ENCODE results near the gene CEACAM21. TPM values are rescaled to one million over a fixed set of nuclear protein-coding genes. Genes with fewer than 3 reads are reported as not detected.
"Not testable (repeated sequence)": the region's sequence is repeated elsewhere in the genome, so short reads cannot be mapped to it uniquely, and the experiment has no call there.

Gene CEACAM21
- total and polyA plus RNA-seq, 4 donors, result 6.5 to 12.2 (median 10.3) TPM

DNA sequence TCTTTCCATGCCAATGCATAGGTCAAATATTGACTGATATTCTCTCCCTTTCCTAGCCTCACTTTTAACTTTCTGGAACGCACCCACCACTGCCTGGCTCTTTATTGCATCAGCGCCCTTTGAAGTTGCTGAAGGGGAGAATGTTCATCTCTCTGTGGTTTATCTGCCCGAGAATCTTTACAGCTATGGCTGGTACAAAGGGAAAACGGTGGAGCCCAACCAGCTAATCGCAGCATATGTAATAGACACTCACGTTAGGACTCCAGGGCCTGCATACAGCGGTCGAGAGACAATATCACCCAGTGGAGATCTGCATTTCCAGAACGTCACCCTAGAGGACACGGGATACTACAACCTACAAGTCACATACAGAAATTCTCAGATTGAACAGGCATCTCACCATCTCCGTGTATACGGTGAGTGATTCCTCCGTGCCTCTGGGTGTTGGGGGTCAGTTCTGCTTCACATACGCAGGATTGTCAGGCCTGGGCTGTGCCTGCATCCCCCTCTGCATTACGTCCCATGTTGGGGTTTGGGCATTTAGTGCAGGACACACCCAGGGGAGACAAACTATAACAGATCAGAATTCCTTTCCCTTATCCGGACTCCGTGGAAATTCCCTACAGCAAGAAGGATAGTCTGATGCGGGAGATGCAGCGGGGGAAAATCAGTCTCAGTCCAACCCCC, 1.3 kb downstream of the CEACAM21 start:
- Histone ChIP-seq H3K4me1 (ENCODE audit: control insufficient read depth in 5 of 5, insufficient read depth in 5 of 5, low read length in 5 of 5) (peaks cover 0 to 3% (median 0%) of the 10 kb centered on the region in 5 donors), H3K27ac (ENCODE audit: low read depth in 1 of 2, low read length in 1 of 2) (no peak overlapping the region), H3K9ac (ENCODE audit: insufficient read depth in 1 of 2, low read length in 2 of 2) (no peak overlapping the region), H3K4me3 (no peak overlapping the region), H3K27me3 (ENCODE audit: control insufficient read depth in 3 of 3, insufficient read depth in 3 of 3, low read length in 2 of 3) (no peaks in the 10 kb centered on the region), H3K36me3 (ENCODE audit: control insufficient read depth in 4 of 4, insufficient read depth in 4 of 4, low read length in 4 of 4) (no peaks in the 10 kb centered on the region), H3K9me3 (ENCODE audit: control insufficient read depth in 4 of 4, insufficient read depth in 3 of 4, low read length in 3 of 4) (peaks cover 0 to 4% (median 0%) of the 10 kb centered on the region in 4 donors)
- no peak for ATAC-seq (ENCODE audit: insufficient read depth, low FRiP score)
- DNase-seq, result no peak
- 83 to 85% methylated on average over 19 of the region's 19 CpGs for WGBS, 2 donors
- TF ChIP-seq, protein P1, sequence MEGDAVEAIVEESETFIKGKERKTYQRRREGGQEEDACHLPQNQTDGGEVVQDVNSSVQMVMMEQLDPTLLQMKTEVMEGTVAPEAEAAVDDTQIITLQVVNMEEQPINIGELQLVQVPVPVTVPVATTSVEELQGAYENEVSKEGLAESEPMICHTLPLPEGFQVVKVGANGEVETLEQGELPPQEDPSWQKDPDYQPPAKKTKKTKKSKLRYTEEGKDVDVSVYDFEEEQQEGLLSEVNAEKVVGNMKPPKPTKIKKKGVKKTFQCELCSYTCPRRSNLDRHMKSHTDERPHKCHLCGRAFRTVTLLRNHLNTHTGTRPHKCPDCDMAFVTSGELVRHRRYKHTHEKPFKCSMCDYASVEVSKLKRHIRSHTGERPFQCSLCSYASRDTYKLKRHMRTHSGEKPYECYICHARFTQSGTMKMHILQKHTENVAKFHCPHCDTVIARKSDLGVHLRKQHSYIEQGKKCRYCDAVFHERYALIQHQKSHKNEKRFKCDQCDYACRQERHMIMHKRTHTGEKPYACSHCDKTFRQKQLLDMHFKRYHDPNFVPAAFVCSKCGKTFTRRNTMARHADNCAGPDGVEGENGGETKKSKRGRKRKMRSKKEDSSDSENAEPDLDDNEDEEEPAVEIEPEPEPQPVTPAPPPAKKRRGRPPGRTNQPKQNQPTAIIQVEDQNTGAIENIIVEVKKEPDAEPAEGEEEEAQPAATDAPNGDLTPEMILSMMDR (IDR thresholded peaks at IDR 0.05; ENCODE audit: control extremely low read depth, extremely low read depth), result no peak

DNA sequence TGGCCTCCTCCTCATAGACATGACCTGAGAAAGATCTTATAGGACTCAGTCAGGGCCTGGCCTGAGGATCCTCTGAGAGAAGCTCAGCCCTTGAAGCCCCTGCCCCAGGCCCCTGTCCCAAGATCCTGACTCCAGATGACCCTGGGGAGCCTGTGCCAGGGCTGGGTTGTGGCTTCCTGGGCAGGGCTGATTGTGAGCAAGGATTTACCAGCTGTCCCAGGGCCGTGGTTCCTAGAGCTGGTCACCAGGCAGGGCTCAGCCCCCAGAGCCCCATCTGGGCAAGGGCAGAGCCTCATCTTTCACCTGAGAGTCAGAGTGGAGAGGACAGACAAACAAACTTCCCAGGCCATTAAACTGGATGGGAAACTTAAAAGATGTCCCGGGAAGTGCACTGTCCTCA, 1.9 kb downstream of the CEACAM21 start:
- H3K27ac ChIP-seq (ENCODE audit: low read depth in 1 of 2, low read length in 1 of 2), result no peak overlapping the region
- TF ChIP-seq, protein P1 (IDR thresholded peaks at IDR 0.05; ENCODE audit: control extremely low read depth, extremely low read depth), result no peak
- no peak for DNase-seq
- no peaks in the 10 kb centered on the region for H3K27me3 ChIP-seq (ENCODE audit: control insufficient read depth in 3 of 3, insufficient read depth in 3 of 3, low read length in 2 of 3)
- no peak overlapping the region for H3K4me3 ChIP-seq
- no peaks in the 10 kb centered on the region for H3K36me3 ChIP-seq (ENCODE audit: control insufficient read depth in 4 of 4, insufficient read depth in 4 of 4, low read length in 4 of 4)
- no peak overlapping the region for H3K9ac ChIP-seq (ENCODE audit: insufficient read depth in 1 of 2, low read length in 2 of 2)
- WGBS, 2 donors, result 53 to 68% methylated on average over 2 of the region's 2 CpGs
- H3K4me1 ChIP-seq (ENCODE audit: control insufficient read depth in 5 of 5, insufficient read depth in 5 of 5, low read length in 5 of 5), result peaks cover 0 to 3% (median 0%) of the 10 kb centered on the region in 5 donors
- H3K9me3 ChIP-seq (ENCODE audit: control insufficient read depth in 4 of 4, insufficient read depth in 3 of 4, low read length in 3 of 4), result peaks cover 0 to 8% (median 0%) of the 10 kb centered on the region in 4 donors
- no peak for ATAC-seq (ENCODE audit: insufficient read depth, low FRiP score)

DNA sequence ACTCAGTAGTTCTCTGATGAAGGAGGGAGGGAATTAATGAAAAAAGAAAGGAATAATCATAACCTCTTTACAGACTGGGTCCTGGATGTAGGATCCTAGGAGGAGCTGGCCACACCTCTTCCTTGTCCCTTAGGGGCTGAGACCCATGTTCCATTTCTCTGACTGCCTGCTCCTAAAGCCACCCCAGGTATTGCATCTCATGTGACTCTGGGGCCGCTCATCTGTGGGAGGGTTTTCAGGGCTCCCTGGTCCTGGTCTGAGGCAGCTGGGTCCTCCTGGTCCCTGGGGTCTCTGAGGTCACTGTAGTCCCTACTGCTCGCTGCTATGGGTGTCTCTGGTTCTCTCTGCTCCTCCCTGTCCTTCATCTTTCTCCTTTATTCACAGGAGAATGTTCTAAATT, 2.9 kb downstream of the CEACAM21 start:
- Histone ChIP-seq H3K4me3 (no peak overlapping the region), H3K9ac (ENCODE audit: insufficient read depth in 1 of 2, low read length in 2 of 2) (no peak overlapping the region), H3K4me1 (ENCODE audit: control insufficient read depth in 5 of 5, insufficient read depth in 5 of 5, low read length in 5 of 5) (peaks cover 0 to 3% (median 0%) of the 10 kb centered on the region in 5 donors), H3K9me3 (ENCODE audit: control insufficient read depth in 4 of 4, insufficient read depth in 3 of 4, low read length in 3 of 4) (peaks cover 0 to 10% (median 0%) of the 10 kb centered on the region in 4 donors), H3K36me3 (ENCODE audit: control insufficient read depth in 4 of 4, insufficient read depth in 4 of 4, low read length in 4 of 4) (no peaks in the 10 kb centered on the region), H3K27ac (ENCODE audit: low read depth in 1 of 2, low read length in 1 of 2) (no peak overlapping the region), H3K27me3 (ENCODE audit: control insufficient read depth in 3 of 3, insufficient read depth in 3 of 3, low read length in 2 of 3) (no peaks in the 10 kb centered on the region)
- WGBS, 2 donors, result 84 to 93% methylated on average over 2 of the region's 2 CpGs
- no peak for DNase-seq
- ATAC-seq (ENCODE audit: insufficient read depth, low FRiP score), result no peak
- TF ChIP-seq, protein P1 (IDR thresholded peaks at IDR 0.05; ENCODE audit: control extremely low read depth, extremely low read depth), result no peak

DNA sequence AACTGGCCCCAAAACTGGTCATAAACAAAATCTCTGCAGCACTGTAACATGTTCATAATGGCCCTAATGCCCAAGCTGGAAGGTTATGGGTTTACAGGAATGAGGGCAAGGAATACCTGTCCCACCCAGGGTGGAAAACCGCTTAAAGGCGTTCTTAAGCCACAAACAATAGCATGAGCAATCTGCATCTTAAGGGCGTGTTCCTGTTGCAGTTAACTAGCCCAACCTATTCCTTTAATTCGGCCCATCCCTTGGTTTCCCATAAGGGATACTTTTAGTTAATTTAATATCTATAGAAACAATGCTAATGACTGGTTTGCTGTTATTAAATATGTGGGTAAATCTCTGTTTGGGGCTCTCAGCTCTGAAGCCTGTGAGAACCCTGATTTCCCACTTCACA, 5.1 kb downstream of the CEACAM21 start:
- not testable (repeated sequence) for DNase-seq; ATAC-seq (ENCODE audit: insufficient read depth, low FRiP score); H3K4me3 ChIP-seq; H3K4me1 ChIP-seq (ENCODE audit: control insufficient read depth in 5 of 5, insufficient read depth in 5 of 5, low read length in 5 of 5); H3K27ac ChIP-seq (ENCODE audit: low read depth in 1 of 2, low read length in 1 of 2); H3K9ac ChIP-seq (ENCODE audit: insufficient read depth in 1 of 2, low read length in 2 of 2); H3K36me3 ChIP-seq (ENCODE audit: control insufficient read depth in 4 of 4, insufficient read depth in 4 of 4, low read length in 4 of 4); H3K27me3 ChIP-seq (ENCODE audit: control insufficient read depth in 3 of 3, insufficient read depth in 3 of 3, low read length in 2 of 3)
- H3K9me3 ChIP-seq (ENCODE audit: control insufficient read depth in 4 of 4, insufficient read depth in 3 of 4, low read length in 3 of 4), result peaks cover 0 to 12% (median 0%) of the 10 kb centered on the region in 4 donors
- 80 to 96% methylated on average over 4 of the region's 4 CpGs for WGBS, 2 donors

DNA sequence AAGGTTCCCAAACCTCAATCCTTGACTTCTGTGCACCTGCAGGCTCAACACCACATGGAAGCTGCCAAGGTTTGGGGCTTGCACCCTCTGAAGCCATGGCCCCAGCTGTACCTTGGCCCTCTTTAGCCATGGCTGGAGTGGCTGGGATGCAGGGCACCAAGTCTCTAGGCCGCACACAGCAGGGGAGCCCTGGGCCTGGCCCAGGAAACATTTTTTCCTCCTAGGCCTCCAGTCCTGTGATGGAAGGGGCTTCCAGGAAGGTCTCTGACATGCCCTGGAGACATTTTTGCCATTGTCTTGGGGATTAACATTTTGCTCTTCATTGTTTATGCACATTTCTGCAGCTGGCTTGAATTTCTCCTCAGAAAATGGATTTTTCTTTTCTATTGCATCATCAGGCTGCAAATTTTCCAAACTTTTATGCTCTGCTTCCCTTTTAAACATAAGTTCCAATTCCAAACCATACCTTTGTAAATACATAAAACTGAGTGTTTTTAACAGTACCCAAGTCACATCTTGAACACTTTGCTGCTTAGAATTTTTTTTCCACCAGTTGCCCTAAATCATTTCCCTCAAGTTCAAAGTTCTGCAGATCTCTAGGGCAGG, 6.7 kb downstream of the CEACAM21 start:
- H3K4me1 ChIP-seq (ENCODE audit: control insufficient read depth in 5 of 5, insufficient read depth in 5 of 5, low read length in 5 of 5); H3K27me3 ChIP-seq (ENCODE audit: control insufficient read depth in 3 of 3, insufficient read depth in 3 of 3, low read length in 2 of 3); DNase-seq; H3K4me3 ChIP-seq; H3K27ac ChIP-seq (ENCODE audit: low read depth in 1 of 2, low read length in 1 of 2); H3K9ac ChIP-seq (ENCODE audit: insufficient read depth in 1 of 2, low read length in 2 of 2); H3K36me3 ChIP-seq (ENCODE audit: control insufficient read depth in 4 of 4, insufficient read depth in 4 of 4, low read length in 4 of 4); ATAC-seq (ENCODE audit: insufficient read depth, low FRiP score): not testable (repeated sequence)
- 94% methylated on average over 1 of the region's 1 CpG for WGBS, 2 donors
- peaks cover 0 to 13% (median 0%) of the 10 kb centered on the region in 4 donors for H3K9me3 ChIP-seq (ENCODE audit: control insufficient read depth in 4 of 4, insufficient read depth in 3 of 4, low read length in 3 of 4)
